Naive thymus-derived CD4-positive, alpha-beta T cell (primary cell): ENCODE results near the gene TBC1D1. TPM values are rescaled to one million over a fixed set of nuclear protein-coding genes. Genes with fewer than 3 reads are reported as not detected.

Experiments used
- ATAC-seq: fragments of 150-1000 bp; cut with Tn5 transposase; 2 replicates; pipeline ENCODE4 v1.10.0; 2021; ENCODE audit warnings: mild to moderate bottlenecking, moderate library complexity
- CTCF ChIA-PET: fragments of 350-600 bp; sonication (Branson Sonifier 250); formaldehyde crosslinking; loops from one replicate; lab custom pipeline; 2021; ENCODE audit warnings: antibody characterized with exemption; lab: Charles Lee
- POLR2A ChIA-PET: fragments of 350-600 bp; sonication (Branson Sonifier 250); formaldehyde crosslinking; loops from one replicate; lab custom pipeline; 2021; ENCODE audit warnings: antibody characterized with exemption, inconsistent platforms; lab: Charles Lee
- DNase-seq, 9 donors: peaks; one replicate each; pipeline versions ENCODE4 v3.0.0 to v3.0.0-alpha.2; 2020 to 2022; ENCODE audit warnings: mixed read lengths in 1 of 9
- H3K27ac ChIP-seq: one replicate; pipeline ENCODE4 v1.7.0; 2013; ENCODE audit warnings: mild to moderate bottlenecking, low read depth, low read length, moderate library complexity
- H3K27me3 ChIP-seq, 2 donors: one replicate each; pipeline ENCODE4 v1.7.0; 2013; ENCODE audit warnings: low read length in 2 of 2, mild to moderate bottlenecking in 2 of 2, moderate library complexity in 2 of 2; ENCODE audit not compliant: control insufficient read depth in 2 of 2, insufficient read depth in 2 of 2
- H3K36me3 ChIP-seq, 3 experiments: 1 replicate in 2 of 3; 2 replicates in 1 of 3; pipeline ENCODE4 v1.7.0; 2013; ENCODE audit warnings: low read length in 3 of 3, mild to moderate bottlenecking in 3 of 3, moderate library complexity in 1 of 3; ENCODE audit not compliant: insufficient read depth in 3 of 3, control insufficient read depth in 2 of 3
- H3K4me1 ChIP-seq, 2 donors: one replicate each; pipeline ENCODE4 v1.7.0; 2013; ENCODE audit warnings: low read length in 2 of 2, mild to moderate bottlenecking in 2 of 2, moderate library complexity in 1 of 2; ENCODE audit not compliant: control insufficient read depth in 2 of 2, insufficient read depth in 2 of 2
- H3K4me3 ChIP-seq: 2 replicates; pipeline ENCODE4 v1.7.0; 2013; ENCODE audit warnings: mild to moderate bottlenecking, low read length
- H3K9me3 ChIP-seq, 3 experiments: 1 replicate in 2 of 3; 2 replicates in 1 of 3; pipeline ENCODE4 v1.7.0; 2013; ENCODE audit warnings: low read length in 3 of 3; ENCODE audit not compliant: control insufficient read depth in 2 of 3
- H3K27ac Mint-ChIP-seq, 9 donors: one replicate each; pipeline ENCODE4 v1.8.0; 2020 to 2022; ENCODE audit warnings: mixed read lengths in 9 of 9, mild to moderate bottlenecking in 8 of 9, moderate library complexity in 5 of 9, inconsistent platforms in 2 of 9
- H3K27me3 Mint-ChIP-seq, 5 donors: one replicate each; pipeline ENCODE4 v1.8.0; 2021 to 2022; ENCODE audit warnings: mixed read lengths in 5 of 5, mild to moderate bottlenecking in 1 of 5
- H3K36me3 Mint-ChIP-seq, 5 donors: one replicate each; pipeline ENCODE4 v1.8.0; 2020 to 2022; ENCODE audit warnings: mixed read lengths in 5 of 5, mild to moderate bottlenecking in 3 of 5, inconsistent platforms in 1 of 5
- H3K4me1 Mint-ChIP-seq, 7 donors: one replicate each; pipeline ENCODE4 v1.8.0; 2020 to 2022; ENCODE audit warnings: mixed read lengths in 7 of 7, mild to moderate bottlenecking in 3 of 7, inconsistent platforms in 1 of 7
- H3K4me3 Mint-ChIP-seq, 10 donors: one replicate each; pipeline ENCODE4 v1.8.0; 2020 to 2022; ENCODE audit warnings: mild to moderate bottlenecking in 10 of 10, mixed read lengths in 10 of 10, moderate library complexity in 6 of 10, inconsistent platforms in 2 of 10
- H3K9me3 Mint-ChIP-seq, 11 donors: one replicate each; pipeline ENCODE4 v1.8.0; 2020 to 2022; ENCODE audit warnings: mixed read lengths in 11 of 11, mild to moderate bottlenecking in 4 of 11, inconsistent platforms in 1 of 11, moderate library complexity in 1 of 11
- intact Hi-C, 2 donors: fragments of 100-400 bp; cut with micrococcal nuclease; formaldehyde crosslinking; loops; one replicate each; pipeline ENCODE4 v1.15.1; 2023
- polyA plus RNA-seq, 2 donors: library from polyadenylated mRNA; unstranded; fragments of 300-500 nt; fragmentation: Illumina TruSeq; gene quantifications; one replicate each; pipeline ENCODE4 v1.2.3, GENCODE V29; 2021
- total RNA-seq, 6 experiments: library from RNA in 5 of 6; stranded (reverse) in 5 of 6; gene quantifications; 1 replicate in 5 of 6; 2 replicates in 1 of 6; pipeline ENCODE4 v1.2.3 and lab custom pipeline; 2021 to 2026

The TBC1D1 gene
- total and polyA plus RNA-seq, 7 experiments from 2014 or later = 19.4 to 66.8 (median 46.9) TPM

- peaks cover 0 to 29% (median 13%) of the 10 kb centered on the region in 5 donors for H3K36me3 Mint-ChIP-seq
Measured at GRCh38 chr4:38065900-38066299, 175.0 kb downstream of the TBC1D1 start.

GRCh38 chr4:38067499-38067898 is 176.6 kb downstream of the TBC1D1 start:
- Histone ChIP-seq H3K36me3 (peaks cover 0 to 18% (median 0%) of the 10 kb centered on the region in 3 experiments), H3K4me3 (no peak overlapping the region), H3K27ac (no peak overlapping the region), H3K9me3 (no peaks in the 10 kb centered on the region), H3K27me3 (no peaks in the 10 kb centered on the region), H3K4me1 (no peaks in the 10 kb centered on the region)
- ChIA-PET POLR2A (no interaction called here), CTCF (interaction anchor here (0.6 to 2.8 kb wide), 2 partner anchors 105 to 112 kb away, joined by 4 to 13 read pairs; no protein-coding TSS in a partner anchor)
- H3K36me3 Mint-ChIP-seq = peaks cover 0 to 40% (median 22%) of the 10 kb centered on the region in 5 donors
- ATAC-seq (no peak), DNase-seq (no peak)
- no peak overlapping the region for H3K4me3 Mint-ChIP-seq
- peaks cover 2 to 32% (median 24%) of the 10 kb centered on the region in 7 donors for H3K4me1 Mint-ChIP-seq
- H3K9me3 Mint-ChIP-seq = no peaks in the 10 kb centered on the region
- no peaks in the 10 kb centered on the region for H3K27me3 Mint-ChIP-seq
- intact Hi-C loops = no loop called here
- no peak overlapping the region for H3K27ac Mint-ChIP-seq

More at GRCh38 chr4:38065900-38066299, 175.0 kb downstream of the TBC1D1 start:
- no peak for DNase-seq
- H3K9me3 Mint-ChIP-seq = no peaks in the 10 kb centered on the region
- ATAC-seq = no peak
- Histone ChIP-seq H3K36me3 (peaks cover 0 to 18% (median 0%) of the 10 kb centered on the region in 3 experiments), H3K27ac (no peak overlapping the region), H3K4me1 (no peaks in the 10 kb centered on the region), H3K9me3 (no peaks in the 10 kb centered on the region), H3K27me3 (no peaks in the 10 kb centered on the region), H3K4me3 (no peak overlapping the region)
- intact Hi-C loops = no loop called here
- H3K27ac Mint-ChIP-seq = no peak overlapping the region
- CTCF ChIA-PET = interaction anchor here (0.9 kb wide), 1 partner anchor 114 kb away, joined by 4 read pairs; no protein-coding TSS in a partner anchor
- H3K27me3 Mint-ChIP-seq = no peaks in the 10 kb centered on the region
- H3K4me1 Mint-ChIP-seq = peaks cover 2 to 38% (median 28%) of the 10 kb centered on the region in 7 donors
- POLR2A ChIA-PET = no interaction called here
- no peak overlapping the region for H3K4me3 Mint-ChIP-seq

- Mint-ChIP-seq H3K4me3 (no peak overlapping the region), H3K36me3 (peaks cover 4 to 46% (median 27%) of the 10 kb centered on the region in 5 donors), H3K9me3 (no peaks in the 10 kb centered on the region), H3K4me1 (peaks cover 6 to 30% (median 18%) of the 10 kb centered on the region in 7 donors), H3K27ac (peak overlapping the region in 1 of 9 donors; percentile 65), H3K27me3 (no peaks in the 10 kb centered on the region)
- CTCF ChIA-PET = interaction anchor here (0.6 to 2.8 kb wide), 3 partner anchors 10 to 112 kb away, joined by 3 to 13 read pairs (median 4); no protein-coding TSS in a partner anchor
- DNase-seq (no peak), ATAC-seq (no peak)
- no peak overlapping the region for H3K4me3 ChIP-seq
- H3K27ac ChIP-seq = no peak overlapping the region
- H3K4me1 ChIP-seq = no peaks in the 10 kb centered on the region
- POLR2A ChIA-PET = no interaction called here
- intact Hi-C loops = loop anchor here in 1 of 2 donors (2.0 kb wide), 1 partner anchor 65 kb away; no protein-coding TSS in a partner anchor
- peaks cover 0 to 18% (median 0%) of the 10 kb centered on the region in 3 experiments for H3K36me3 ChIP-seq
- H3K27me3 ChIP-seq = no peaks in the 10 kb centered on the region
- H3K9me3 ChIP-seq = no peaks in the 10 kb centered on the region
Measured at GRCh38 chr4:38068107-38068506, 177.2 kb downstream of the TBC1D1 start.

- H3K27me3 ChIP-seq = no peaks in the 10 kb centered on the region
- no peak overlapping the region for H3K27ac ChIP-seq
- H3K9me3 ChIP-seq = no peaks in the 10 kb centered on the region
- peak overlapping the region in 1 of 9 donors; percentile 12 for H3K27ac Mint-ChIP-seq
- no peaks in the 10 kb centered on the region for H3K9me3 Mint-ChIP-seq
- peaks cover 0 to 26% (median 0%) of the 10 kb centered on the region in 3 experiments for H3K36me3 ChIP-seq
- DNase-seq (peak in 6 of 9 donors; percentile 16 to 53 (median 38)), ATAC-seq (peak; percentile 86)
- H3K27me3 Mint-ChIP-seq = no peaks in the 10 kb centered on the region
- ChIA-PET POLR2A (no interaction called here), CTCF (interaction anchor here (0.9 to 2.8 kb wide), 10 partner anchors 9 to 713 kb away, joined by 3 to 13 read pairs (median 4); partner anchors contain the start of gene TLR10)
- no peaks in the 10 kb centered on the region for H3K4me1 ChIP-seq
- peaks cover 4 to 48% (median 27%) of the 10 kb centered on the region in 5 donors for H3K36me3 Mint-ChIP-seq
- H3K4me1 Mint-ChIP-seq = peaks cover 9 to 29% (median 18%) of the 10 kb centered on the region in 7 donors
- intact Hi-C loops = loop anchor here (1.0 to 2.0 kb wide), 4 partner anchors 63 to 606 kb away; no protein-coding TSS in a partner anchor
- no peak overlapping the region for H3K4me3 ChIP-seq
- no peak overlapping the region for H3K4me3 Mint-ChIP-seq
Measured at GRCh38 chr4:38069271-38069760, 178.4 kb downstream of the TBC1D1 start.

GRCh38 chr4:38071801-38072431 is 181.0 kb downstream of the TBC1D1 start:
- Histone ChIP-seq H3K36me3 (peaks cover 0 to 21% (median 0%) of the 10 kb centered on the region in 3 experiments), H3K27me3 (no peaks in the 10 kb centered on the region), H3K9me3 (no peaks in the 10 kb centered on the region), H3K4me1 (no peaks in the 10 kb centered on the region), H3K27ac (no peak overlapping the region), H3K4me3 (no peak overlapping the region)
- peaks cover 9 to 28% (median 18%) of the 10 kb centered on the region in 7 donors for H3K4me1 Mint-ChIP-seq
- intact Hi-C loops = no loop called here
- ChIA-PET POLR2A (no interaction called here), CTCF (no interaction called here)
- no peaks in the 10 kb centered on the region for H3K27me3 Mint-ChIP-seq
- no peak for DNase-seq
- peak overlapping the region in 1 of 9 donors; percentile 41 for H3K27ac Mint-ChIP-seq
- ATAC-seq = peak; percentile 29
- peaks cover 4 to 70% (median 40%) of the 10 kb centered on the region in 5 donors for H3K36me3 Mint-ChIP-seq
- no peaks in the 10 kb centered on the region for H3K9me3 Mint-ChIP-seq
- H3K4me3 Mint-ChIP-seq = no peak overlapping the region

GRCh38 chr4:38072578-38072977 is 181.7 kb downstream of the TBC1D1 start:
- Histone ChIP-seq H3K9me3 (no peaks in the 10 kb centered on the region), H3K4me3 (no peak overlapping the region), H3K36me3 (peaks cover 0 to 17% (median 0%) of the 10 kb centered on the region in 3 experiments), H3K27ac (no peak overlapping the region), H3K27me3 (no peaks in the 10 kb centered on the region), H3K4me1 (no peaks in the 10 kb centered on the region)
- intact Hi-C loops = no loop called here
- ChIA-PET POLR2A (no interaction called here), CTCF (no interaction called here)
- Mint-ChIP-seq H3K4me3 (no peak overlapping the region), H3K36me3 (peaks cover 4 to 68% (median 35%) of the 10 kb centered on the region in 5 donors), H3K4me1 (peaks cover 9 to 27% (median 18%) of the 10 kb centered on the region in 7 donors), H3K27me3 (no peaks in the 10 kb centered on the region), H3K27ac (peak overlapping the region in 3 of 9 donors; percentile 4 to 56 (median 15)), H3K9me3 (no peaks in the 10 kb centered on the region)
- DNase-seq (no peak), ATAC-seq (no peak)
